SU-DHL-6 (cell line): ENCODE results near the gene DARS2.
"Not testable (repeated sequence)": the region's sequence is repeated elsewhere in the genome, so short reads cannot be mapped to it uniquely, and the experiment has no call there.

Experiments used
- H2AFZ ChIP-seq: fragments of 200-600 bp; sonication (generic); 2 replicates; pipeline ENCODE4 v1.6.1; 2014; ENCODE audit warnings: low read depth, mild to moderate bottlenecking, moderate library complexity, mixed read lengths, antibody characterized with exemption, low read length; ENCODE audit not compliant: severe bottlenecking
- H3F3A ChIP-seq: fragments of 200-600 bp; shearing (Covaris generic); 2 replicates; pipeline ENCODE4 v1.6.0; 2016; ENCODE audit warnings: antibody characterized with exemption, mild to moderate bottlenecking; ENCODE audit not compliant: insufficient read depth
- H3K27ac ChIP-seq: fragments of 200-600 bp; sonication (generic); 2 replicates; pipeline ENCODE4 v1.5.1; 2016; ENCODE audit warnings: low read depth, mild to moderate bottlenecking, low read length, moderate library complexity, mixed read lengths
- H3K27me3 ChIP-seq: fragments of 200-600 bp; sonication (generic), shearing (Covaris generic); 2 replicates; pipeline ENCODE4 v1.6.0; 2014; ENCODE audit warnings: mild to moderate bottlenecking, low read length
- H3K36me3 ChIP-seq: fragments of 200-600 bp; sonication (generic); 2 replicates; pipeline ENCODE4 v1.6.1; 2014; ENCODE audit warnings: mild to moderate bottlenecking, low read length, mixed read lengths
- H3K4me2 ChIP-seq: fragments of 300-600, 200-600 bp; shearing (Covaris generic), sonication (generic); 2 replicates; pipeline ENCODE4 v1.6.0; 2014; ENCODE audit warnings: low read length, low read depth, mild to moderate bottlenecking; ENCODE audit not compliant: poor library complexity, severe bottlenecking
- H3K4me3 ChIP-seq: fragments of 200-600 bp; sonication (generic); 2 replicates; pipeline ENCODE4 v1.5.1; 2014; ENCODE audit warnings: antibody characterized with exemption, low read length, mild to moderate bottlenecking, mixed read lengths; ENCODE audit not compliant: insufficient read depth, poor library complexity, severe bottlenecking
- H3K79me2 ChIP-seq: fragments of 200-600 bp; sonication (generic); 2 replicates; pipeline ENCODE4 v1.6.1; 2014; ENCODE audit warnings: mild to moderate bottlenecking, low read length, moderate library complexity; ENCODE audit not compliant: insufficient read depth
- H3K9ac ChIP-seq: fragments of 200-600 bp; sonication (generic); 2 replicates; pipeline ENCODE4 v1.7.0; 2014; ENCODE audit warnings: mild to moderate bottlenecking, low read length
- H3K9me2 ChIP-seq: fragments of 200-600 bp; sonication (generic); replicated peaks from 2 replicates; pipeline ENCODE4 v1.6.1; 2014; ENCODE audit warnings: low read length; ENCODE audit not compliant: insufficient read depth
- H3K9me3 ChIP-seq: fragments of 200-600 bp; sonication (generic); 2 replicates; pipeline ENCODE4 v1.6.1; 2014; ENCODE audit warnings: low read length, mixed read lengths; ENCODE audit not compliant: insufficient read depth
- H4K20me1 ChIP-seq: fragments of 200-600 bp; sonication (generic); 2 replicates; pipeline ENCODE4 v1.6.1; 2014; ENCODE audit warnings: low read depth, mild to moderate bottlenecking, antibody characterized with exemption, low read length, moderate library complexity, mixed read lengths
- EZH2phosphoT487 ChIP-seq: fragments of 200-600 bp; sonication (generic), shearing (Covaris generic); conservative IDR thresholded peaks from 2 replicates; pipeline ENCODE4 v1.6.1; 2018; ENCODE audit warnings: mild to moderate bottlenecking, antibody characterized with exemption, low read length, moderate library complexity, mixed read lengths
- TF ChIP-seq, protein P1 (sequence below): fragments of 200-600 bp; sonication (generic); IDR thresholded peaks from one replicate; pipeline ENCODE4 v1.5.1; 2017; ENCODE audit warnings: antibody characterized with exemption, mild to moderate bottlenecking, low read length, moderate library complexity; ENCODE audit not compliant: insufficient read depth, poor library complexity, severe bottlenecking

DARS2 gene

DNA sequence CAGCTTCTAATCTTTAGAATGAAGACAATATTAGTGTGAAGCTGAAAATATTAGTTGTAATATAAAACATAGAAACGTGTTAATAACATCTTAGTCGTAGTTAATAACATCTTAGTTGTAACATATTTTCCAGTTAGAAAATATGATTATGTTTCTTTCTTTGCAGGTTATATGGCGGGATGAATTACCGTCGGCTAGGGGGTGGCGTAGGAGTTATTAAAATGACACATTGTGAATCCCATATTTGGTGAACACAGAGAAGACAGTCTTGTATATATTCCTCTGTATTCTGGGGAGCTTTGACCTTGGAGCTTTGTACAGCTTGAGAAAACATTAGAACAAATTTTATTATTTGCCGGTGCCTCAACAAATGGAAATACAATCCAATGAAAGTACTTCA, 39.5 kb upstream of the DARS2 start:
- Histone ChIP-seq H3K4me3 (no peak overlapping the region), H4K20me1 (no peaks in the 10 kb centered on the region), H2AFZ (no peak overlapping the region), H3K9me3 (no peaks in the 10 kb centered on the region), H3K79me2 (no peaks in the 10 kb centered on the region), H3K36me3 (peaks cover 29% of the 10 kb centered on the region), H3K9ac (no peak overlapping the region), H3K27ac (no peak overlapping the region), H3K9me2 (no peaks in the 10 kb centered on the region), H3K4me2 (no peak overlapping the region), H3K27me3 (no peaks in the 10 kb centered on the region), H3F3A (peaks cover 16% of the 10 kb centered on the region; the same call in 1 of the 2 replicates)
- no peak for TF ChIP-seq EZH2phosphoT487
- TF ChIP-seq, protein P1, sequence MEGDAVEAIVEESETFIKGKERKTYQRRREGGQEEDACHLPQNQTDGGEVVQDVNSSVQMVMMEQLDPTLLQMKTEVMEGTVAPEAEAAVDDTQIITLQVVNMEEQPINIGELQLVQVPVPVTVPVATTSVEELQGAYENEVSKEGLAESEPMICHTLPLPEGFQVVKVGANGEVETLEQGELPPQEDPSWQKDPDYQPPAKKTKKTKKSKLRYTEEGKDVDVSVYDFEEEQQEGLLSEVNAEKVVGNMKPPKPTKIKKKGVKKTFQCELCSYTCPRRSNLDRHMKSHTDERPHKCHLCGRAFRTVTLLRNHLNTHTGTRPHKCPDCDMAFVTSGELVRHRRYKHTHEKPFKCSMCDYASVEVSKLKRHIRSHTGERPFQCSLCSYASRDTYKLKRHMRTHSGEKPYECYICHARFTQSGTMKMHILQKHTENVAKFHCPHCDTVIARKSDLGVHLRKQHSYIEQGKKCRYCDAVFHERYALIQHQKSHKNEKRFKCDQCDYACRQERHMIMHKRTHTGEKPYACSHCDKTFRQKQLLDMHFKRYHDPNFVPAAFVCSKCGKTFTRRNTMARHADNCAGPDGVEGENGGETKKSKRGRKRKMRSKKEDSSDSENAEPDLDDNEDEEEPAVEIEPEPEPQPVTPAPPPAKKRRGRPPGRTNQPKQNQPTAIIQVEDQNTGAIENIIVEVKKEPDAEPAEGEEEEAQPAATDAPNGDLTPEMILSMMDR, result no peak

DNA sequence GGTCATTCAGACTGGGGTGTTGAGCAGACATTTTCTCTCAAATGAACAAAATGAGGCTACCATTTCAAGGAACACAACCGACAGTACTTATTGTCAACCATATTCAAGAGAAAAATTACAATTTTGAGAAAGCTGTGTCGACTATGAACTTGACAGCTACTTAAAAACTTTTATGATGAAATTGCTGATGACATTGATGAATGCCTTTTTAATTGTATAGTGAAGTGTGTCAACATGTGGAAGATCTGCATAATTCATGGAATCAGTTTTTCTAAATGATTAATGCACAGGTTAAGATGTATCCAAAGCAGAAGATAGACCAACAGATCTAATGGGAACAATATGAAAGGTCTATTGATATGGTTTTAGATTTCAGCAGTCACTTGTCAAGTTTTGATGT, 34.6 kb upstream of the DARS2 start:
- peaks cover 21% of the 10 kb centered on the region for H3F3A ChIP-seq
- no peaks in the 10 kb centered on the region for H3K79me2 ChIP-seq
- H4K20me1 ChIP-seq, result no peaks in the 10 kb centered on the region
- H2AFZ ChIP-seq, result no peak overlapping the region
- H3K9ac ChIP-seq, result no peak overlapping the region
- H3K27ac ChIP-seq, result no peak overlapping the region
- no peak overlapping the region for H3K4me2 ChIP-seq
- no peak for TF ChIP-seq EZH2phosphoT487
- TF ChIP-seq, protein P1, result no peak
- H3K9me2 ChIP-seq, result no peaks in the 10 kb centered on the region
- no peaks in the 10 kb centered on the region for H3K9me3 ChIP-seq
- H3K27me3 ChIP-seq, result no peaks in the 10 kb centered on the region
- H3K4me3 ChIP-seq, result no peak overlapping the region
- H3K36me3 ChIP-seq, result peaks cover 21% of the 10 kb centered on the region; the same call in 1 of the 2 replicates

DNA sequence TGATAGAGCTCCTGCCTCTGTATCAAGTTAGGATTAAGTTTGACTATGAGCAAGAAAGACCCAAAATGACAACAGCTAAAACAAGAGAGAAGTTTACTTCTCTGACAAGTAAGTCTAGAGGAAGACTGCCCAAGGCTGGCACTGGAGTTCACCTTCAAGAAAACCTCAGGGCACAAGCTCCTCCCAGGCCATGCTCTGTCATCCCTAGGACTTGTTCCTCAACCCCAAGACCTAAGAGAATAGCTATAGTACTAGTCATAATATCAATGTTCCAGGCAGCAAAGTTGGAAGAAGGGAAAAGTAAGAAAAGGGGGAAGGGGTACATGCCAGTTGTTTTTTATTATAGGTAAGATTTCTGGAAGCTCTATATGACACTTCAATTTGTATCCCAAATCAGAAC, 26.4 kb upstream of the DARS2 start:
- H3K36me3 ChIP-seq, result peaks cover 39% of the 10 kb centered on the region; the same call in 1 of the 2 replicates

DNA sequence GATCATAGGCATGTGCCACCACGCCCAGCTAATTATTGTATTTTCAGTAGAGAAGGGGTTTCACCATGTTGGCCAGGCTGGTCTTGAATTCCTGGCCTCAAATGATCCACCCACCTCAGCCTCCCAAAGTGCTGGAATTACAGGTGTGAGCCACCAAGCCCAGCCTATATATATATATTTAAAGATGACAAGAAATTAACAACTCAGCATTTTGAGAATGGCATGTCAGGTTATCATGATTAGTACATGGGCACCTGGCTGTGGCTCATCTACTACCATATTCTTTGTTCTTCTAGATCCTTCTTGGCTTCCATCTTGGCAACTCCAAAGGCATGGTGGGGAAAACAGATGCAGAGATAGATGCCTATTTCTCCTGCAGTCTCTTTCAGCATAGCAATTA, 24.5 kb upstream of the DARS2 start:
- H2AFZ ChIP-seq, H3K4me3 ChIP-seq, H3K27me3 ChIP-seq, H3K4me2 ChIP-seq, H3K27ac ChIP-seq, H3K9me3 ChIP-seq, H3K9ac ChIP-seq, H3K9me2 ChIP-seq, H3F3A ChIP-seq, H4K20me1 ChIP-seq, H3K79me2 ChIP-seq: not testable (repeated sequence)
- H3K36me3 ChIP-seq, result peaks cover 48% of the 10 kb centered on the region

More for the DNA sequence above, 26.4 kb upstream of the DARS2 start:
- H4K20me1 ChIP-seq, result no peaks in the 10 kb centered on the region; the same call in 1 of the 2 replicates
- no peak overlapping the region for H3K9ac ChIP-seq
- H3K9me2 ChIP-seq, result no peaks in the 10 kb centered on the region
- TF ChIP-seq, protein P1, result no peak
- TF ChIP-seq EZH2phosphoT487, result no peak
- H3K4me2 ChIP-seq, result no peak overlapping the region
- no peaks in the 10 kb centered on the region for H3K9me3 ChIP-seq
- peaks cover 5% of the 10 kb centered on the region; the same call in 1 of the 2 replicates for H3F3A ChIP-seq
- H3K79me2 ChIP-seq, result no peaks in the 10 kb centered on the region; the same call in 1 of the 2 replicates
- no peak overlapping the region for H3K4me3 ChIP-seq
- H3K27ac ChIP-seq, result no peak overlapping the region
- H3K27me3 ChIP-seq, result no peaks in the 10 kb centered on the region
- no peak overlapping the region for H2AFZ ChIP-seq
